Mesodermal cell (in vitro differentiated cells): Measurements from ENCODE around the gene LAMA5. TPM values are rescaled to one million over a fixed set of nuclear protein-coding genes. Genes with fewer than 3 reads are reported as not detected.

Source experiments
- H3K27ac ChIP-seq: 2 replicates; pipeline ENCODE4 v1.7.0; 2013; ENCODE audit warnings: mild to moderate bottlenecking, low read depth, low read length, moderate library complexity; ENCODE audit not compliant: severe bottlenecking
- H3K36me3 ChIP-seq: 2 replicates; pipeline ENCODE4 v1.7.1; 2013; ENCODE audit warnings: mild to moderate bottlenecking, low read length, moderate library complexity; ENCODE audit not compliant: control insufficient read depth, insufficient read depth
- H3K4me1 ChIP-seq: one replicate; pipeline ENCODE4 v1.7.1; 2013; ENCODE audit warnings: mild to moderate bottlenecking, low read length; ENCODE audit not compliant: insufficient read depth, control insufficient read depth, poor library complexity, severe bottlenecking
- H3K4me3 ChIP-seq: 2 replicates; pipeline ENCODE4 v1.7.0; 2013; ENCODE audit warnings: low read length, control low read depth, mild to moderate bottlenecking; ENCODE audit not compliant: insufficient read depth, poor library complexity, severe bottlenecking; ENCODE audit errors: extremely low read depth
- H3K9me3 ChIP-seq: 2 replicates; pipeline ENCODE4 v1.7.1; 2013; ENCODE audit warnings: mild to moderate bottlenecking, low read length, moderate library complexity; ENCODE audit not compliant: control insufficient read depth
- WGBS, 2 experiments: methylation state at CpG; one replicate each; pipeline ENCODE4 v1.1.5; 2013; ENCODE audit warnings: missing lambda C conversion rate in 2 of 2; ENCODE audit not compliant: insufficient coverage in 2 of 2; 5-methylcytosine and 5-hydroxymethylcytosine counted together
- polyA plus RNA-seq, 2 experiments: library from polyadenylated mRNA; stranded (reverse); fragments of 50-300 nt; gene quantifications; one replicate each; pipeline ENCODE4 v1.2.3, GENCODE V29; 2013

Gene LAMA5
- polyA plus RNA-seq (2013, experiment 1 of 2): 124 TPM
- polyA plus RNA-seq (2013, experiment 2 of 2): 105 TPM

GRCh38 chr20:62367136-62367632, at the start of gene LAMA5:
Gene LAMA5, minus strand, starts transcription at chr20:62367312. Its CDS starts 67 bp downstream, at chr20:62367245.
- Histone ChIP-seq H3K4me1 (peaks cover 60% of the 10 kb centered on the region), H3K27ac (no peak within 1 kb of the TSS), H3K4me3 (peak within 1 kb of the TSS; percentile 75), H3K36me3 (no peaks in the 10 kb centered on the region), H3K9me3 (no peaks in the 10 kb centered on the region)
- WGBS, 2 experiments: 0 to 1% methylated on average over 42 to 43 of the region's 70 CpGs

GRCh38 chr20:62415354-62416111, 48.4 kb upstream of the LAMA5 start:
- no peaks in the 10 kb centered on the region for H3K36me3 ChIP-seq
- H3K9me3 ChIP-seq: no peaks in the 10 kb centered on the region
- no peak overlapping the region for H3K4me3 ChIP-seq
- no peaks in the 10 kb centered on the region for H3K4me1 ChIP-seq
- H3K27ac ChIP-seq: no peak overlapping the region
- 86 to 92% methylated on average over 14 to 19 of the region's 24 CpGs for WGBS, 2 experiments

- H3K27ac ChIP-seq: no peak overlapping the region
- H3K4me3 ChIP-seq: no peak overlapping the region
- no peaks in the 10 kb centered on the region for H3K36me3 ChIP-seq
- WGBS, 2 experiments: 83 to 88% methylated on average over 21 of the region's 22 CpGs
- no peaks in the 10 kb centered on the region for H3K9me3 ChIP-seq
- no peaks in the 10 kb centered on the region for H3K4me1 ChIP-seq
These were observed 46.9 kb upstream of the LAMA5 start for GRCh38 chr20:62413896-62414481.

- Histone ChIP-seq H3K9me3 (no peaks in the 10 kb centered on the region), H3K4me1 (no peaks in the 10 kb centered on the region), H3K4me3 (no peak overlapping the region), H3K27ac (no peak overlapping the region), H3K36me3 (no peaks in the 10 kb centered on the region)
- WGBS, 2 experiments: 86 to 95% methylated on average over 10 of the region's 11 CpGs
These were observed 46.0 kb upstream of the LAMA5 start for GRCh38 chr20:62413025-62413570.

GRCh38 chr20:62412194-62413024, 45.3 kb upstream of the LAMA5 start:
- Histone ChIP-seq H3K27ac (no peak overlapping the region), H3K36me3 (no peaks in the 10 kb centered on the region), H3K9me3 (no peaks in the 10 kb centered on the region), H3K4me3 (no peak overlapping the region), H3K4me1 (no peaks in the 10 kb centered on the region)
- WGBS, 2 experiments: 81 to 88% methylated on average over 15 to 17 of the region's 22 CpGs

- WGBS, 2 experiments: 88 to 91% methylated on average over 23 to 24 of the region's 24 CpGs
- no peak overlapping the region for H3K27ac ChIP-seq
These were observed 44.5 kb upstream of the LAMA5 start for GRCh38 chr20:62411479-62412193.

GRCh38 chr20:62410746-62411478, 43.8 kb upstream of the LAMA5 start:
- no peaks in the 10 kb centered on the region for H3K36me3 ChIP-seq
- no peaks in the 10 kb centered on the region for H3K4me1 ChIP-seq
- 86 to 89% methylated on average over 16 to 17 of the region's 19 CpGs for WGBS, 2 experiments
- H3K9me3 ChIP-seq: no peaks in the 10 kb centered on the region
- H3K27ac ChIP-seq: no peak overlapping the region
- H3K4me3 ChIP-seq: no peak overlapping the region

More at GRCh38 chr20:62411479-62412193, 44.5 kb upstream of the LAMA5 start:
- H3K4me1 ChIP-seq: no peaks in the 10 kb centered on the region
- no peaks in the 10 kb centered on the region for H3K9me3 ChIP-seq
- no peaks in the 10 kb centered on the region for H3K36me3 ChIP-seq
- no peak overlapping the region for H3K4me3 ChIP-seq

- Histone ChIP-seq H3K4me1 (no peaks in the 10 kb centered on the region), H3K27ac (no peak overlapping the region), H3K4me3 (no peak overlapping the region), H3K36me3 (no peaks in the 10 kb centered on the region), H3K9me3 (no peaks in the 10 kb centered on the region)
- WGBS, 2 experiments: 28 to 30% methylated on average over 25 to 28 of the region's 30 CpGs
These were observed 43.0 kb upstream of the LAMA5 start for GRCh38 chr20:62409931-62410745.
